Uterus (tissue), 2 donors: ENCODE results near the gene PPP3R1.

Experiments
- CTCF ChIP-seq, 4 experiments: fragments of 200-600 bp in 2 of 4; fragments of 450-650 bp in 2 of 4; sonication (generic) in 2 of 4; IDR thresholded peaks; one replicate each; pipeline ENCODE4 v1.5.1; 2016 to 2019; ENCODE audit warnings: antibody characterized with exemption in 4 of 4, mild to moderate bottlenecking in 2 of 4, moderate library complexity in 1 of 4
- POLR2A ChIP-seq, 2 donors: fragments of 450-650 bp; IDR thresholded peaks; one replicate each; pipeline ENCODE4 v1.6.1; 2016; ENCODE audit warnings: antibody characterized with exemption in 2 of 2, mild to moderate bottlenecking in 1 of 2, moderate library complexity in 1 of 2

- TF ChIP-seq CTCF (IDR thresholded peaks at IDR 0.05) (peak in 1 of 4 experiments; percentile 16), POLR2A (IDR thresholded peaks at IDR 0.05) (peak; percentile 81 to 84)
Observed at GRCh38 chr2:68252400-68253218, at the start of gene PPP3R1.
